Glomerular endothelial cell (primary cell): ENCODE results near the gene ANKUB1. TPM values are rescaled to one million over a fixed set of nuclear protein-coding genes. Genes with fewer than 3 reads are reported as not detected.

Experiments
- DNase-seq: peaks from one replicate; pipeline ENCODE4 v3.0.0-alpha.2; 2011; ENCODE audit warnings: low read depth, low spot score; ENCODE audit errors: extremely low read depth
- total RNA-seq: library from RNA; depleted of rRNA; stranded (reverse); fragments of >200 nt; gene quantifications from 2 replicates; pipeline ENCODE4 v1.2.3, GENCODE V29; 2015

ANKUB1 gene
- total RNA-seq, 1 donor from 2014 or later, result not detected

GRCh38 chr3:149764302-149764701 is 28.1 kb downstream of the ANKUB1 start:
- DNase-seq, result no peak

DNA sequence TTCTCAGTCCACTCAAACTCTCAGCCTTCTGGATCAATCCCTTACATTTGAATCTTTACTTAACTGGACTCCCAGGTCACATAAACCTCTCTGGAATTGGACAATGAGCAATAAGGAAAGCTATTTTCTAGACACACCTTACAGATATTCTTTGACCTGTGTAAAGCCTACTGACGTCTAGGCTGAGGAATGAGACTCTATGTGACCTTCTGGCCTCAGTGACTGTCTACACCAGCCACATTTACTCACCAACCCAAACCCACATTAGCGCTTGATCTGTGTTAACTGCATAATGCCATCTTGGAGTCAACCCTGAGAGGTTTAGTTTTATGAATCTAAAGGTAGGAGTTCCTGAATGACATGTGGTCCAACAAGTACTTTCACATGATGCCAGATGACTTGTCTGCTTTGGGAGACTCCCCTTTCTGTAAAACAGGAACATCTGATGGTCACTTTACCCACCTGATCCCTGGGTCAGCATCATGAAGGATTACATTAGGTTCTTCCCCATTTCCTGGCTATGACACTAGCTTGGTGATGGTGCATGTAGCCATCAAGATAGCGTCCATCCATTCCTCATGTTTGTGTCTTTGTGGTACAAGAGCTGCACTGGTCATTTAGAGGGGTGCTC is 28.7 kb downstream of the ANKUB1 start:
- no peak for DNase-seq

DNA sequence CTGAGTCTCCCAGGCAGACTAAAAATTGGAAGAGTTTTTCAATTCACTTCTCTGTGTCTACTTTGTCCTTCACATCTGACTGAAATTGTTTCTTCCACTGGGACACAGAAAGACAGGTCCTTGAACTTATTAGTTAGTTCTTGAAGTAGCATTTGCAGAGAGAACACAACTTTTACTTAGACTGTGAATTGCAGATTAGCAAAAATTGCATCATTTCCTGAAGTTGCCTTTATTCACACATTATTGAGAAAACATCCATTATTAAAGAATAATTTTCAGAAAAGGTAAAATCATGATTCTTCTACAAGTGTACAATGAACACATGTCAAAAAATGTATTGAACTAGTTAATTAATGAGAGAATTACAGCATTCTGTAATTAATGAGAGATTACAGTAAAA is 38.6 kb downstream of the ANKUB1 start:
- no peak for DNase-seq

- no peak for DNase-seq
These were observed 39.6 kb downstream of the ANKUB1 start for GRCh38 chr3:149752788-149753136.

GRCh38 chr3:149752051-149752787 is 40.1 kb downstream of the ANKUB1 start, which contains the start of gene COMMD2:
Gene COMMD2 (minus strand): TSS chr3:149752489. CDS start chr3:149752444, 45 bp downstream.
- DNase-seq, result peak; percentile 39

- no peak for DNase-seq
These were observed 40.8 kb downstream of the ANKUB1 start for GRCh38 chr3:149751551-149751950.

GRCh38 chr3:149744606-149745005 is 47.7 kb downstream of the ANKUB1 start:
- no peak for DNase-seq

GRCh38 chr3:149744151-149744550 is 48.2 kb downstream of the ANKUB1 start:
- DNase-seq, result peak; percentile 18

GRCh38 chr3:149739396-149739795 is 53.0 kb downstream of the ANKUB1 start:
- DNase-seq, result no peak

DNA sequence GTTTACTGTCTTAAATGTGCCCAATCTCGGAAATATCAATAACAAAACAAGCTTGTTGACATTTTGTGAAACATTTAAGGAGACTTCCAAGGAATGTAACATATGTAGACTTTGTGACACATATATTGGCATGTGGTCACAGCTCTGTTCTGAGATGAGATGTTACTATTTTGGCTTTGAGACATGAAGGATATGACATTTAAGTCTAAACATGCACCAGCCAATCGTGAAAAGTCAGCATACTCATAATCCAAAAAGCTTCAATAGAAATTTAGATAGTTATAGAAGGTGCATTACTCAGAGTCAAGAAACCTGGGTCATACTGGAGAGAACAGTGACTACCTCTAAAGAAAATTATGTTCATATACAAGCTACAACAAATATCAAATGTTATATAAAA is 53.5 kb downstream of the ANKUB1 start:
- no peak for DNase-seq

DNA sequence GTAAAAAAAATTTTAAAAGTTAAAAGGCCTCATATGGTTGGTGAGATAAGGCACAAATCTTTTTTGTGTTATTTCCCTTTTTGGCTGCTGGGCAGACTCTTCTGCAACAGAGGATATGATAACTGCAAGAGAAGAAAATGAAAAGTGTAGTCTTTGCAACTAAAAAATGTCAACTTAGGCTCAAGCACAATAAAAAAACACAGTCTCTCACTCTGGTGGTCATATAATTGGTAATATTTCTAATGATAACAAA is 55.5 kb downstream of the ANKUB1 start:
- DNase-seq, result no peak

DNA sequence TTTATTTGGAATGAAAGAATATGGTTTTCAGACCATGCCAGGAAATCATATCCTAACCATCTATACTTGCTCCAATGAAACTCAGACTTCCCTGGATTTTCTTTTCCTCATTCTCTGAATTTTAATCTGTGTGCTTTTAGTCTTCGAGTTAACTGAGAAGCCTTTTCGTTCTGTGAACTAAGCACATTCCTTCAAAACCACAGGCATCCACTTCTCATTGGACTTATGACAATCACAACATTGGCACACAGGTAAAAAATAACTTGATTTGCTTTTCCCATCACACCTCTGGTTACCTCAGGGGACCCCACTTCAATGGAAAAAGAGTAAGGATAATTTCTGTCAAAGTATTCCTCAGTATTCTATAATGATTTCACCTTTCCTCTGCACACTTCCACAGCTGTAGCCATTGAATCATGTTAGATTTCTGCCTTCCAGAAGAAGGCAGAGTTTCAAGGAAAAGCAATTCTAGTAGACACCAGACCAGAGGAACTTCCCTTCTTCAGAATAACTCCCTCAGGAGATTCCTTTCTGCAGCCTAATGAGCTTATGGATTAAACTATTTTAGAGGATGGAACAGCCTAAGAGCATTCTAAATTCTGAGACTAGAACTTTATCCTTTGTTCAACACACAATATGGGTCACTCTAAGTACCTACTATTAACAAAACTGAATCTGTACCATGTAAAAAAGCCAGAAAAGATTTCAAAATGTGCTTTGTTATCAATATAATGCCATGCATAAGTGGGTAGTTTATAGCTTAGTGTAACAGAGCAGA is 56.0 kb downstream of the ANKUB1 start:
- DNase-seq, result no peak

DNA sequence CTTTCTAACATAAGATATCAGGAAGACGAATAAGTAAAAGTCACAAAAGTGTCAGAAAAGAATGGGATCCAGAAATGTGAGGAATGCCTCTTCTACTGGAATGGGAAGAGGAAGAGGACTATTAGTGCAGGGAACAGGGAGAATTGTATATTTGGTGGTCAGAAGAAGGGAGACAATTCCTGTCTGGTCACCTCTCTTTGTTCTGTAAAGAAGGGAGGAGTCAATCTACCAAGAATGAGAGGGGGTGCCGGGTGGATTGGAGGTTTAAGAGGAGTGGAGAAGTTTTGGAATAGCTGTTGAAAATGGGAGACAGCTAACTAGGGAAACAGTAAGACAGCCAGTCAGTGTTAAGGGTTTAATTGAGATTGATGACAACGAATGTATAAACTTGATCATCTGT is 60.1 kb downstream of the ANKUB1 start:
- no peak for DNase-seq

GRCh38 chr3:149727656-149728055 is 64.7 kb downstream of the ANKUB1 start:
- DNase-seq, result no peak

GRCh38 chr3:149726716-149727407 is 65.5 kb downstream of the ANKUB1 start:
- no peak for DNase-seq

DNA sequence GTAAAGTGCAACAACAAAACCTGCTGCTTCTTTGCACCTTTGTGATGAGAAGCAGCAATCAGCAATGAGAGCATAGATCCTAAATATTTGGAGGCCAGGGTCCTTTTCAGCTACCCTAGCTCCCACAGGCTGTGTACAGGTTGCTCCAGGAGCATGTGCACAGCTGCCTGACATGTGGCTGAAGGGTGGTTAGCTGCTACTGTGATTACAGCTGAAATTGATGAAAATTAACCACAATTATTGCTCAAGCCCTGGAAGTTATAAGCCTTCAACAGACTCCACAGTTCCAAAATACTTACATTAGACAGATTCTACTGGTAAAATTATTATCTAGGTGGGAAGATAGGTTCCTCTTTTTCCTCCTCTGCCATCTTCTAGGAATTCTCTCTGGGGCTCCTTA is 68.6 kb downstream of the ANKUB1 start:
- no peak for DNase-seq

DNA sequence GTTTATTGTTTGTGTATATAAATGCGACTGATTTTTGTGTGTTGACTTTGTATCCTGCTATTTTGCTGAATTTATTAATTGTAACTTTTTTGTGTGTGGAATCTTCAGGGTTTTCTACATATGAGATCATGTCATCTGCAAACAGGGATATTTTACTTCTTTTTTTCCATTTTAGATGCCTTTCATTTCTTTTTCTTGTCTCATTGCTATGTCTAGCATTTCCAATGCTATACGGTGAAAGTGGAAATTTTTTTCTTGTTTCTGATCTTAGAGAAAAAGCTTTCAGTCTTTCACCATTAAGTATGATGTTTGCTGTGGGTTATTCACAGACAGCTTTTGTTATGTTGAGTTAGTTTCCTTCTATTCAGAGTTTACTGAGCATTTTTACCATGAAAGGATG is 71.4 kb downstream of the ANKUB1 start:
- no peak for DNase-seq

- peak; percentile 54 for DNase-seq
These were observed 74.8 kb downstream of the ANKUB1 start for GRCh38 chr3:149717391-149718056.

GRCh38 chr3:149716984-149717383 is 75.4 kb downstream of the ANKUB1 start:
- no peak for DNase-seq

- DNase-seq, result no peak
These were observed 77.1 kb downstream of the ANKUB1 start for GRCh38 chr3:149715247-149715646.
